Femur (tissue), 1 donor: ENCODE measurements around the gene MYH7.
"Not testable (repeated sequence)": the region's sequence is repeated elsewhere in the genome, so short reads cannot be mapped to it uniquely, and the experiment has no call there.

Experiments used
- DNase-seq: peaks from one replicate; pipeline ENCODE4 v3.0.0-alpha.2; 2017

MYH7 gene

GRCh38 chr14:23435543-23436326 is at the start of gene MYH7:
MYH7 (minus strand) TSS chr14:23435660; CDS start chr14:23433732, 1,928 bp downstream.
- peak; percentile 53 for DNase-seq

- DNase-seq, result no peak
Observed at GRCh38 chr14:23483236-23483854, 47.9 kb upstream of the MYH7 start.

GRCh38 chr14:23482823-23483148 is 47.3 kb upstream of the MYH7 start:
- no peak for DNase-seq

GRCh38 chr14:23481979-23482822 is 46.7 kb upstream of the MYH7 start:
- DNase-seq, result no peak

- DNase-seq, result no peak
Observed at GRCh38 chr14:23481362-23481970, 46.0 kb upstream of the MYH7 start.

- peak; percentile 43 for DNase-seq
Observed at GRCh38 chr14:23478109-23478759, 42.8 kb upstream of the MYH7 start.

GRCh38 chr14:23470947-23471346 is 35.5 kb upstream of the MYH7 start:
- no peak for DNase-seq

- no peak for DNase-seq
Observed at GRCh38 chr14:23469906-23470403, 34.5 kb upstream of the MYH7 start.

GRCh38 chr14:23469127-23469905 is 33.9 kb upstream of the MYH7 start, which contains the start of gene NGDN:
NGDN (plus strand) TSS chr14:23469703; CDS start chr14:23469716, 13 bp downstream.
- DNase-seq, result peak; percentile 97

GRCh38 chr14:23468704-23469126 is 33.3 kb upstream of the MYH7 start:
- DNase-seq, result no peak

GRCh38 chr14:23465261-23465660 is 29.8 kb upstream of the MYH7 start:
- no peak for DNase-seq

- no peak for DNase-seq
Observed at GRCh38 chr14:23464700-23465099, 29.2 kb upstream of the MYH7 start.

- DNase-seq, result no peak
Observed at GRCh38 chr14:23460960-23461359, 25.5 kb upstream of the MYH7 start.

GRCh38 chr14:23457587-23458445 is 22.4 kb upstream of the MYH7 start:
- no peak for DNase-seq

- DNase-seq, result not testable (repeated sequence)
Observed at GRCh38 chr14:23456883-23457586, 21.6 kb upstream of the MYH7 start.

- DNase-seq, result no peak
Observed at GRCh38 chr14:23454445-23454856, 19.0 kb upstream of the MYH7 start.

GRCh38 chr14:23452237-23452636 is 16.8 kb upstream of the MYH7 start:
- no peak for DNase-seq

- no peak for DNase-seq
Observed at GRCh38 chr14:23450379-23450778, 14.9 kb upstream of the MYH7 start.

- no peak for DNase-seq
Observed at GRCh38 chr14:23449314-23449713, 13.9 kb upstream of the MYH7 start.
